ENCODE measurements around the gene TTC17. TPM values are rescaled to one million over a fixed set of nuclear protein-coding genes. Genes with fewer than 3 reads are reported as not detected.

The TTC17 gene
- total RNA-seq, 1 donor from 2014 or later = 60.3 TPM

GRCh38 chr11:43392713-43393112 is 34.0 kb downstream of the TTC17 start:
- intact Hi-C loops (cut with DNase I) = no loop called here
- peaks cover 35 to 66% of the 10 kb centered on the region in 2 donors for H3K36me3 ChIP-seq
- no peak for DNase-seq (ENCODE audit: low spot score in 2 of 2)
- no peak overlapping the region for H3K4me3 ChIP-seq
- no peaks in the 10 kb centered on the region for H3K9me3 ChIP-seq
- no peak overlapping the region for H3K27ac ChIP-seq
- TF ChIP-seq CTCF (IDR thresholded peaks at IDR 0.05) = no peak
- no peaks in the 10 kb centered on the region for H3K27me3 ChIP-seq
- H3K4me1 ChIP-seq = no peaks in the 10 kb centered on the region

GRCh38 chr11:43393765-43394355 is 35.1 kb downstream of the TTC17 start:
- H3K4me1 ChIP-seq = no peaks in the 10 kb centered on the region
- no peak for DNase-seq (ENCODE audit: low spot score in 2 of 2)
- no peak overlapping the region for H3K4me3 ChIP-seq
- H3K27ac ChIP-seq = no peak overlapping the region
- H3K36me3 ChIP-seq = peaks cover 43 to 76% of the 10 kb centered on the region in 2 donors
- intact Hi-C loops (cut with DNase I) = no loop called here
- H3K9me3 ChIP-seq = no peaks in the 10 kb centered on the region
- H3K27me3 ChIP-seq = no peaks in the 10 kb centered on the region
- TF ChIP-seq CTCF (IDR thresholded peaks at IDR 0.05) = no peak

- TF ChIP-seq CTCF (IDR thresholded peaks at IDR 0.05) = no peak
- Histone ChIP-seq H3K4me3 (no peak overlapping the region), H3K4me1 (no peaks in the 10 kb centered on the region), H3K27ac (no peak overlapping the region), H3K36me3 (peaks cover 46 to 79% of the 10 kb centered on the region in 2 donors), H3K9me3 (no peaks in the 10 kb centered on the region), H3K27me3 (no peaks in the 10 kb centered on the region)
- intact Hi-C loops (cut with DNase I) = no loop called here
- DNase-seq (ENCODE audit: low spot score in 2 of 2) = no peak
These were observed 37.9 kb downstream of the TTC17 start for GRCh38 chr11:43396617-43397016.

- no peaks in the 10 kb centered on the region for H3K9me3 ChIP-seq
- H3K4me3 ChIP-seq = no peak overlapping the region
- H3K4me1 ChIP-seq = no peaks in the 10 kb centered on the region
- H3K27me3 ChIP-seq = no peaks in the 10 kb centered on the region
- intact Hi-C loops (cut with DNase I) = no loop called here
- H3K27ac ChIP-seq = no peak overlapping the region
- no peak for DNase-seq (ENCODE audit: low spot score in 2 of 2)
- TF ChIP-seq CTCF (IDR thresholded peaks at IDR 0.05) = no peak
- H3K36me3 ChIP-seq = peaks cover 46 to 79% of the 10 kb centered on the region in 2 donors
These were observed 38.5 kb downstream of the TTC17 start for GRCh38 chr11:43397251-43397650.

GRCh38 chr11:43399983-43400630 is 41.4 kb downstream of the TTC17 start:
- Histone ChIP-seq H3K27me3 (no peaks in the 10 kb centered on the region), H3K9me3 (no peaks in the 10 kb centered on the region), H3K27ac (no peak overlapping the region), H3K4me3 (no peak overlapping the region), H3K4me1 (no peaks in the 10 kb centered on the region), H3K36me3 (peaks cover 51 to 81% of the 10 kb centered on the region in 2 donors)
- intact Hi-C loops (cut with DNase I) = no loop called here
- DNase-seq (ENCODE audit: low spot score in 2 of 2) = no peak
- no peak for TF ChIP-seq CTCF (IDR thresholded peaks at IDR 0.05)
